ENCODE data around the gene SLC38A10. TPM values are rescaled to one million over a fixed set of nuclear protein-coding genes. Genes with fewer than 3 reads are reported as not detected.

The SLC38A10 gene
- total RNA-seq, 1 donor from 2014 or later, result 67.5 TPM

DNA sequence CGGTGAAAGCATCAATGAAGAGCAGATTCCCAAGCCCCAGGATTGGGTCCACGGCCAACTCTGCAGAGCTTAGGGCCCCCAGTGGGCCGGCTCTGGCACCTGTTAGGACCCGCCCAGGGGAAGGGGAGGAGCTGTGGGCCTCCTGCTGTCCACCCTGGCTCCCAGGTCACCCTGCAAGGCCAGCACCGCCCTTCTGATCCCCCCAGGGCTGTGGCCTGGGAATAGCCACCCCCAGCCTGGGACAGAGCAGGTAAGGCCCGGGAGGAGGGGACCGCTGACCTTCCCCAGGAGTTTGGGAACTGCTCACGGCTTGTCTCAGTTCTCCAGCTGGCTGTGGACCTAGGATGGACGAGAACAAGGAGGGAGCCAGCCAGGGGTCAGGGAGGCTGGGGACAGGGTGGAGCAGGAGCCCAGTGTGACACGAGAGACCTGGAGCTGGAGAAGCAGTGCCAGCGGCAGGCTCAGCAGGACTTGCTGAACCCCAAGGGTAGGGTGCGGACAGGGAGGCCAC, 39.3 kb upstream of the SLC38A10 start:
- no peaks in the 10 kb centered on the region for H3K36me3 ChIP-seq
- peaks cover 48% of the 10 kb centered on the region for H3K4me1 ChIP-seq

DNA sequence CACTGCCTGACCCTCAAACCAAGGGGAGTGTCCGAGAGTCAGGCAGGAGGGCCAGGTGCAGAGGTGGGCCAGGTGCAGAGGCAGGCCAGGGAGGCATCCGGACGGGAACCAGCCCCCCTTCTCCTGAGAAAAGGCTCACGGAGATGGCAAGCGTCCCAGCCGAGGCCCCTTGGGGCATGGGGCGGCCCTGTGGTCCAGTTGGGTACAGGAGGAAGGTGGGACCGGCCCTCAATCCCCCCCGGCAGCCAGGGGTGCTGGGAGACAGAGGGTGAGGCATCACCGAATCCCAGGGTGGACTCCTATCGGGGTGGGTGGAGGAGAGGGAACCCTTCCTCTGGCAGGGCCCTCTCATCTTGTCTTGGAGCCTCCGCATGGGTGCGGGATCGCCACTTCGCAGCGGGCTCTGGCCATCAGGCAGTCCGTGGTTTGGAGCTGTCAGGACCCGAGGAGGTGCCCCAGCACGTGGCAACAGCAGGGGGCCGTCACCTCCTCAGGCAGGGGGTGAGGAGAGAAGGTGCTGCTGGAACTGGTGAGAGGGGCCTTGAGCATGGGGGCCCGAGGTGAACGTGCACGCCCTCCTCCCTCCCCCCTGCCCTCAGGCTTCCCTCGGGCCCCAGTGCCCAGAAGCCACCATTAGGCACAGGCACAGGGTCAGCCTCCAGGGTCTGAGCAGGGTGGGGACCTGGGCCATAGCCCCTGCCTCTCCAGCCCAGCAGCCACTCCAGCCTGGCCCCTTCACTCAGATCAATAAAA, 38.7 kb upstream of the SLC38A10 start:
- intact Hi-C loops (cut with DNase I), result no loop called here
- Histone ChIP-seq H3K4me1 (peaks cover 48% of the 10 kb centered on the region), H3K36me3 (no peaks in the 10 kb centered on the region), H3K4me3 (no peak overlapping the region), H3K27me3 (no peaks in the 10 kb centered on the region), H3K27ac (no peak overlapping the region), H3K9me3 (no peaks in the 10 kb centered on the region)
- TF ChIP-seq POLR2A (IDR thresholded peaks at IDR 0.05) (no peak), POLR2AphosphoS5 (IDR thresholded peaks at IDR 0.05; ENCODE audit: insufficient read depth in 1 of 2, low read depth in 1 of 2) (no peak)
- TF ChIP-seq, protein P1, sequence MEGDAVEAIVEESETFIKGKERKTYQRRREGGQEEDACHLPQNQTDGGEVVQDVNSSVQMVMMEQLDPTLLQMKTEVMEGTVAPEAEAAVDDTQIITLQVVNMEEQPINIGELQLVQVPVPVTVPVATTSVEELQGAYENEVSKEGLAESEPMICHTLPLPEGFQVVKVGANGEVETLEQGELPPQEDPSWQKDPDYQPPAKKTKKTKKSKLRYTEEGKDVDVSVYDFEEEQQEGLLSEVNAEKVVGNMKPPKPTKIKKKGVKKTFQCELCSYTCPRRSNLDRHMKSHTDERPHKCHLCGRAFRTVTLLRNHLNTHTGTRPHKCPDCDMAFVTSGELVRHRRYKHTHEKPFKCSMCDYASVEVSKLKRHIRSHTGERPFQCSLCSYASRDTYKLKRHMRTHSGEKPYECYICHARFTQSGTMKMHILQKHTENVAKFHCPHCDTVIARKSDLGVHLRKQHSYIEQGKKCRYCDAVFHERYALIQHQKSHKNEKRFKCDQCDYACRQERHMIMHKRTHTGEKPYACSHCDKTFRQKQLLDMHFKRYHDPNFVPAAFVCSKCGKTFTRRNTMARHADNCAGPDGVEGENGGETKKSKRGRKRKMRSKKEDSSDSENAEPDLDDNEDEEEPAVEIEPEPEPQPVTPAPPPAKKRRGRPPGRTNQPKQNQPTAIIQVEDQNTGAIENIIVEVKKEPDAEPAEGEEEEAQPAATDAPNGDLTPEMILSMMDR (IDR thresholded peaks at IDR 0.05), result no peak
- no peak for DNase-seq (ENCODE audit: extremely low spot score in 2 of 2)

More for the DNA sequence above, 39.3 kb upstream of the SLC38A10 start:
- no peak for TF ChIP-seq POLR2AphosphoS5 (IDR thresholded peaks at IDR 0.05; ENCODE audit: insufficient read depth in 1 of 2, low read depth in 1 of 2)
- TF ChIP-seq POLR2A (IDR thresholded peaks at IDR 0.05), result no peak
- TF ChIP-seq, protein P1 (IDR thresholded peaks at IDR 0.05), result no peak
- intact Hi-C loops (cut with DNase I), result no loop called here
- no peaks in the 10 kb centered on the region for H3K27me3 ChIP-seq
- no peak overlapping the region for H3K4me3 ChIP-seq
- H3K9me3 ChIP-seq, result no peaks in the 10 kb centered on the region
- no peak for DNase-seq (ENCODE audit: extremely low spot score in 2 of 2)
- H3K27ac ChIP-seq, result no peak overlapping the region

DNA sequence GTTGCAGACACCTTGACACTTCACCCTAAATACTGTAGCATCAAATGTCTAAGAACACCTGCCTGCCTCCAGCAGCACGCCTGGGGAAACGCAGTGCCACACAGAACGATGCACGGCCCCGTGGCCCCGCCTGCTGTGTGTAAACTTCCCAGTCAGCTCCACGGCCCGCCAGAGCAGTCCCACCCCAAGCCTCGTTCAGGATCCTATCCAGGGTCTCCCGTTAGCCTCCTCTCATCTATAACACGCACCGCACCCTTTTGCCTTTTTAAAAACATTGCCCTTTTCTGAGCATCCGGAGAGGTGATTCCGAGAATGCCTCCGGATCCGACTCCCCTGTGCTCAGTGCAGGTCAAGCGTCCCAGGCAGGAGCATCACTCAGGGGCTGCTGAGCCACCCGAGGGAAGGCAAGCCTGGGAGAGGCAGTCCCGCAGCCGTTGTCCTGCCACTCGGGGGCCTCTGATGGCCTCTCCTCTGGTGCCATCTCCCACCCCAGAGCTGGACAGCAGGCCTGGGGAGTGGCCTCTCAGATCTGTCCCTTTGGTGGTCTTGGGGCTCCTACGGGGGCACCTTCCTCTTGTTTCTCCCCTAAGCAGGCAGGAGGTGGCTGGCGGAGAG, 37.9 kb upstream of the SLC38A10 start:
- Histone ChIP-seq H3K36me3 (no peaks in the 10 kb centered on the region), H3K27ac (no peak overlapping the region), H3K4me3 (no peak overlapping the region), H3K9me3 (no peaks in the 10 kb centered on the region), H3K27me3 (no peaks in the 10 kb centered on the region), H3K4me1 (peaks cover 50% of the 10 kb centered on the region)
- intact Hi-C loops (cut with DNase I), result no loop called here
- no peak for TF ChIP-seq POLR2A (IDR thresholded peaks at IDR 0.05)
- TF ChIP-seq, protein P1 (IDR thresholded peaks at IDR 0.05), result no peak
- TF ChIP-seq POLR2AphosphoS5 (IDR thresholded peaks at IDR 0.05; ENCODE audit: insufficient read depth in 1 of 2, low read depth in 1 of 2), result no peak
- no peak for DNase-seq (ENCODE audit: extremely low spot score in 2 of 2)

DNA sequence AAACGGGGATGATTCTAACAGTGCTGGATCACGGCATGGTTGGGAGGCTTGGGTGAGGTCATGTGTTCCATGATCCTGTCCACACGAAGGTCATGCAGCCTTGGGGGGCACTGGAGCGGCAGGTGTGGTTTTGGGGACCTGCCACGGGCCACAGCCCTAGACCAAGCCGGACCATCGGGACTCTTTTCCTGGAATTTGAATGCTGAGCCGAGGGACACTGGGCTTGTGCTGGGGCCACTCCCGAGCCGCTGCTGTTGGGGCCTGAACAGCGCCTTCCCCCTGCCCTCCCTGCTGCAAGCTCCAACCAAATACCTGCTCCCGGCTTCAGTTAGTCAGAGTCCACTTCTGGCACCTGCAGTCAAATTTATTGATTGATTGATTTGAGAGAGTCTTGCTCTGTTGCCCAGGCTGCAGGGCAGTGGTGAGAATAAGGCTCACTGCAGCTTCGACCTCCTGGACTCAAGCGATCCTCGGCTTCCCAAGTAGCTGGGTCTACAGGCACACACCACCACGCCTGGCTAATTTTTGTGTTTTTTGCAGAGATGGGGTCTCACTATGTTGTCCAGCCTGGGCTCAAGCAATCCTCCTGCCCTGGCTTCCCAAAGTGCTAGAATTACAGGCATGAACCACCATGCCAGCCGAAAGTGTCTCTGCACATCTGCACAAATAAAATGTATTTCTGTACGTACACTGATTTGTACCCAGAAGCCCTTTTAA, 37.2 kb upstream of the SLC38A10 start:
- no peaks in the 10 kb centered on the region for H3K36me3 ChIP-seq

More for the DNA sequence above, 37.2 kb upstream of the SLC38A10 start:
- Histone ChIP-seq H3K27ac (no peak overlapping the region), H3K4me3 (no peak overlapping the region), H3K9me3 (no peaks in the 10 kb centered on the region), H3K4me1 (peaks cover 51% of the 10 kb centered on the region), H3K27me3 (no peaks in the 10 kb centered on the region)
- DNase-seq (ENCODE audit: extremely low spot score in 2 of 2), result no peak
- TF ChIP-seq, protein P1 (IDR thresholded peaks at IDR 0.05), result no peak
- intact Hi-C loops (cut with DNase I), result no loop called here
